Gastrocnemius medialis (tissue), 4 donors: ENCODE data around the gene PSMD11.

ENCODE experiments used
- POLR2A ChIP-seq, 2 donors: fragments of 450-650 bp; IDR thresholded peaks; one replicate each; pipeline ENCODE4 v1.6.1; 2017; ENCODE audit warnings: antibody characterized with exemption in 2 of 2, mild to moderate bottlenecking in 2 of 2, moderate library complexity in 2 of 2
- TF ChIP-seq, protein P1 (sequence below), 5 experiments: fragments of 450-650 bp in 3 of 5; fragments of 200-600 bp in 2 of 5; sonication (generic) in 2 of 5; IDR thresholded peaks in 4 of 5; conservative IDR thresholded peaks in 1 of 5; 1 replicate in 4 of 5; 2 replicates in 1 of 5; pipeline ENCODE4 v1.5.1; 2016 to 2019; ENCODE audit warnings: antibody characterized with exemption in 5 of 5, mild to moderate bottlenecking in 3 of 5, moderate library complexity in 3 of 5

DNA sequence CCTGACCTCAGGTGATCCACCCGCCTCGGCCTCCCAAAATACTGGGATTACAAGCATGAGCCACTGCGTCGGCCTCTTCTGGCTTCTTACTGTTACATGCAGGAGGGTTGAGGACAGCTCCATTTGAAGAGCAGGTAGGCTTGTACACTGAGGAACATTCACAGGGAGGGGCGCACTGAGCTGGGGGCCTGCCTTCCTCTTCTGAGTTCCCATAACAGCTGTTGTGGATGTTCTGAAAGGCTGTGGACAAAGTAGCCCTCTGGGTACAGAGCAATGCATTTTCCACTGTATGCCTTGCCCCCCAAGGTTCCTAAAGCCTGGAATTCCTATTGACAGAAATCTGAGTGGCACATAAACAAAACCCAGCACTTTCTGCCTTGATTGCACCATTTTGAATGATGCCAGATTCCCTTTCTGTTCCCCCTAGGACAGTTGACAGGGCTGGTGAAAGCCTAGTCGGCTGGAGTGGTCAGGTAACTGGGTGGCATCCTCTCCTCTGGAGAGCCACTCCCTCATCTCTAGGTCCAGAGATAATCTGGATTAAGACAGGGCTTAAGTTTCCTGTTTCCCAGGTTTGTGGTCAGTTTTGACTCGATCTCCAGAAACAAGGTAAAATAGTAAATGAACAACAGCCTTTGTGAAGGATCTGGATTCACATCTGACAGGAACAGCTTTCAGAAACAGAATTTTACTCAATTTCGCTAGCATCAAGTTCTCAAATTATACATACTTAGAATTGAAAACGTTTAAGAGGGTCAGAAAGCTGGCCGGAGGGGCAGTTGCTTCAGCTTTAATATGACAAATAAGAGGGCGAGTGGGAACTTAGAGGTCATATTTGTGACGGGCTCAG, 41.2 kb downstream of the PSMD11 start:
- TF ChIP-seq, protein P1, sequence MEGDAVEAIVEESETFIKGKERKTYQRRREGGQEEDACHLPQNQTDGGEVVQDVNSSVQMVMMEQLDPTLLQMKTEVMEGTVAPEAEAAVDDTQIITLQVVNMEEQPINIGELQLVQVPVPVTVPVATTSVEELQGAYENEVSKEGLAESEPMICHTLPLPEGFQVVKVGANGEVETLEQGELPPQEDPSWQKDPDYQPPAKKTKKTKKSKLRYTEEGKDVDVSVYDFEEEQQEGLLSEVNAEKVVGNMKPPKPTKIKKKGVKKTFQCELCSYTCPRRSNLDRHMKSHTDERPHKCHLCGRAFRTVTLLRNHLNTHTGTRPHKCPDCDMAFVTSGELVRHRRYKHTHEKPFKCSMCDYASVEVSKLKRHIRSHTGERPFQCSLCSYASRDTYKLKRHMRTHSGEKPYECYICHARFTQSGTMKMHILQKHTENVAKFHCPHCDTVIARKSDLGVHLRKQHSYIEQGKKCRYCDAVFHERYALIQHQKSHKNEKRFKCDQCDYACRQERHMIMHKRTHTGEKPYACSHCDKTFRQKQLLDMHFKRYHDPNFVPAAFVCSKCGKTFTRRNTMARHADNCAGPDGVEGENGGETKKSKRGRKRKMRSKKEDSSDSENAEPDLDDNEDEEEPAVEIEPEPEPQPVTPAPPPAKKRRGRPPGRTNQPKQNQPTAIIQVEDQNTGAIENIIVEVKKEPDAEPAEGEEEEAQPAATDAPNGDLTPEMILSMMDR (IDR thresholded peaks at IDR 0.05 in 4 of 5, conservative IDR thresholded peaks at IDR 0.05 in 1 of 5), result no peak
- no peak for TF ChIP-seq POLR2A (IDR thresholded peaks at IDR 0.05)
